ENCODE data around the gene CHPF2. TPM values are rescaled to one million over a fixed set of nuclear protein-coding genes. Genes with fewer than 3 reads are reported as not detected.

CHPF2 gene
- total RNA-seq, 1 donor from 2014 or later = 25.0 TPM

GRCh38 chr7:151277631-151278030 is 45.3 kb downstream of the CHPF2 start:
- Histone ChIP-seq H3K36me3 (ENCODE audit: control insufficient read depth, insufficient read depth, low read length) (no peaks in the 10 kb centered on the region), H3K4me3 (ENCODE audit: low read depth, low read length) (no peak overlapping the region), H3K27me3 (ENCODE audit: control insufficient read depth, insufficient read depth, low read length) (peaks cover 2% of the 10 kb centered on the region)
- no peak for TF ChIP-seq CTCF (IDR thresholded peaks at IDR 0.05; ENCODE audit: insufficient read depth, low read length, severe bottlenecking)
- DNase-seq (ENCODE audit: low read depth) = no peak
- FAIRE-seq = no peak

- H3K27me3 ChIP-seq (ENCODE audit: control insufficient read depth, insufficient read depth, low read length) = peaks cover 2% of the 10 kb centered on the region
- DNase-seq (ENCODE audit: low read depth) (no peak), FAIRE-seq (no peak)
- no peaks in the 10 kb centered on the region for H3K36me3 ChIP-seq (ENCODE audit: control insufficient read depth, insufficient read depth, low read length)
- no peak for TF ChIP-seq CTCF (IDR thresholded peaks at IDR 0.05; ENCODE audit: insufficient read depth, low read length, severe bottlenecking)
- H3K4me3 ChIP-seq (ENCODE audit: low read depth, low read length) = no peak overlapping the region
Measured at GRCh38 chr7:151278949-151279348, 46.7 kb downstream of the CHPF2 start.

- DNase-seq (ENCODE audit: low read depth) = no peak
- FAIRE-seq = no peak
Measured at GRCh38 chr7:151279868-151280267, 47.6 kb downstream of the CHPF2 start.

GRCh38 chr7:151280388-151281019 is 48.2 kb downstream of the CHPF2 start:
- DNase-seq (ENCODE audit: low read depth) (no peak), FAIRE-seq (no peak)
- H3K27me3 ChIP-seq (ENCODE audit: control insufficient read depth, insufficient read depth, low read length) = peaks cover 2% of the 10 kb centered on the region
- no peaks in the 10 kb centered on the region for H3K36me3 ChIP-seq (ENCODE audit: control insufficient read depth, insufficient read depth, low read length)
- TF ChIP-seq CTCF (IDR thresholded peaks at IDR 0.05; ENCODE audit: insufficient read depth, low read length, severe bottlenecking) = no peak
- H3K4me3 ChIP-seq (ENCODE audit: low read depth, low read length) = no peak overlapping the region

More at GRCh38 chr7:151279868-151280267, 47.6 kb downstream of the CHPF2 start:
- Histone ChIP-seq H3K27me3 (ENCODE audit: control insufficient read depth, insufficient read depth, low read length) (peaks cover 2% of the 10 kb centered on the region), H3K4me3 (ENCODE audit: low read depth, low read length) (no peak overlapping the region), H3K36me3 (ENCODE audit: control insufficient read depth, insufficient read depth, low read length) (no peaks in the 10 kb centered on the region)
- TF ChIP-seq CTCF (IDR thresholded peaks at IDR 0.05; ENCODE audit: insufficient read depth, low read length, severe bottlenecking) = no peak

- FAIRE-seq (no peak), DNase-seq (ENCODE audit: low read depth) (no peak)
- TF ChIP-seq CTCF (IDR thresholded peaks at IDR 0.05; ENCODE audit: insufficient read depth, low read length, severe bottlenecking) = no peak
- Histone ChIP-seq H3K27me3 (ENCODE audit: control insufficient read depth, insufficient read depth, low read length) (peaks cover 2% of the 10 kb centered on the region), H3K4me3 (ENCODE audit: low read depth, low read length) (no peak overlapping the region), H3K36me3 (ENCODE audit: control insufficient read depth, insufficient read depth, low read length) (no peaks in the 10 kb centered on the region)
Measured at GRCh38 chr7:151281686-151282085, 49.4 kb downstream of the CHPF2 start.

GRCh38 chr7:151282111-151282510 is 49.8 kb downstream of the CHPF2 start:
- H3K4me3 ChIP-seq (ENCODE audit: low read depth, low read length) = no peak overlapping the region
- no peaks in the 10 kb centered on the region for H3K36me3 ChIP-seq (ENCODE audit: control insufficient read depth, insufficient read depth, low read length)
- no peak for FAIRE-seq
- DNase-seq (ENCODE audit: low read depth) = no peak
- peaks cover 2% of the 10 kb centered on the region for H3K27me3 ChIP-seq (ENCODE audit: control insufficient read depth, insufficient read depth, low read length)
- TF ChIP-seq CTCF (IDR thresholded peaks at IDR 0.05; ENCODE audit: insufficient read depth, low read length, severe bottlenecking) = no peak

Data from bronchial epithelial cell (primary cell).